ENCODE measurements around the gene B3GALT6.

The B3GALT6 gene

DNA sequence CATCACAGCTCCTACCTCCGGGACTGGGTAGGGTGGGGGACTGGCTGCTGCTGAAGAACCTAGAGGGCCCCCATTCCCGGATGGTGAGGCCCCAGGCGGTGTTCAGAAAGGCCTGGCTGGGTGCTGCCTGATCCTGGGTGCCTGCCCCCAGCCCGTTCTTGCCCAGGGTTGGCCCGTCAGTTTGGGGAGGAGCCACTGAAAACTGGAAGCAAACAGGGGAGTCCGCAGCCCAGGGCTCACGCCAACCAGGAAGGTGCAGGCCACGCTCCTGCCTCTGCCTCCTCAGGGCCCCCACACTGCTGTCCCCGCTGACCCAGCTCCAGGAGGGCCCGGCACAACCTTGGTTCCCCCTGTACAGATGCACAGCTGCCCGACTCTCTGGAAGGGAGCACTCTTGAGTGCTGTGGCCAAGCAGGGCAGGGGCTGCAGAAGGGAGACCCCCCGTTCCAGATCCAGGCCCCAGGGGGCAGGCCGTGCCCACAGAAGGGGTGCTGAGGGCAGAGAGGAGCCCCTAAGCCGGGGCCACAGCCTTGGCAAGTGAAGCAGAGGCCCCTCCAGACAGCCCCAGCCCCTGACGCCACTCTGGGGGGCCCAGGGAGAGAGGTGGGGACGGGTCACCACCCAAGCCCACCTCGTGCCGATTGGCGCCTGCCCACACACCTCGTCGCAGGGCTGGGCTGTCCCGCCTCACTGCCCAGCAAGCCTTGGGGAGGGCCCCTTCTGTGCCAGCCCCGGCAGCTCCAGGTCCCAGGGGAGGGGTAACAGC lies 9.0 kb downstream of the B3GALT6 start:
- DNase-seq (ENCODE audit: extremely low read depth, low read depth), result no peak
- TF ChIP-seq CTCF (IDR thresholded peaks at IDR 0.05; ENCODE audit: low read depth, low read length), result no peak

GRCh38 chr1:1241588-1242219 lies 9.7 kb downstream of the B3GALT6 start:
- DNase-seq (ENCODE audit: extremely low read depth, low read depth), result no peak
- TF ChIP-seq CTCF (IDR thresholded peaks at IDR 0.05; ENCODE audit: low read depth, low read length), result no peak

DNA sequence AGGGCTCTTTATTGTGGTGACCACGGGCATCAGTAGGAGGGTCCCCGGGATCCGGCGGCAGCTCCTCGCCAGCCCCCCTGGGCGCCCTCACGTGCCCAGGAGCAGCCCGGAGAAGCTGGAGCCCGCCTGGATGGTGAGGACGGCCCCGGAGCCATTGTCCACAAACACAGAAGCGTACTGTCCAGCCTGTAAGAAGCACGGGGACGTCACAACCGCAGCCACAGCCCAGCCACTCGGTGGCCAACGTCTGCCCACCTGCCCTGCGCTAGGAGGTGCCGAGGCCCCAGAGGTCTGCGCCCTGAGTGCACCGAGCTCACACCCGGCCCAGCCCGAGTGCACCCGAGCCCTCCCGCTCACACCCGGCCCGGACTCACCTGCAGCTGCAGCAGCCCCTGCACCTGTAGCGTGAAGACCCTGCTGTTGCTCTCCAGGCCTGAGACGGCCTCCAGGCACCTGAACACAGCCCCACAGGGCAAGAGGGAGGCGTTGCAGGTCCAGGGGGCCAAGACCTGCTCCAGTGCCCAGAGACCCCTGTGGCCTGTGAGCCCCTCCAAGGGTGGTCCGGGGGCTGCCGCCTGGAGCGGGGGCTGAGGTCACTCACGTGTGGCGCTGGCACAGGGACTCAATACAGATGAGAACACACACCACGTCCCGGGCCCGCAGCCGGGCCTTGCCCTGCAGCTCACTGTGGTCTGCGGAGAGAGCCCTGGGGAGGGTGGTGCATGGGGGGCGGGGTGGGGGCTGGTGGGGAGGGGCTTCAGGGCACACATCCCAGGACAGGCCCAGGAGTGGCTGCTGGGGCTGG lies 10.6 kb downstream of the B3GALT6 start:
- no peak for DNase-seq (ENCODE audit: extremely low read depth, low read depth)

DNA sequence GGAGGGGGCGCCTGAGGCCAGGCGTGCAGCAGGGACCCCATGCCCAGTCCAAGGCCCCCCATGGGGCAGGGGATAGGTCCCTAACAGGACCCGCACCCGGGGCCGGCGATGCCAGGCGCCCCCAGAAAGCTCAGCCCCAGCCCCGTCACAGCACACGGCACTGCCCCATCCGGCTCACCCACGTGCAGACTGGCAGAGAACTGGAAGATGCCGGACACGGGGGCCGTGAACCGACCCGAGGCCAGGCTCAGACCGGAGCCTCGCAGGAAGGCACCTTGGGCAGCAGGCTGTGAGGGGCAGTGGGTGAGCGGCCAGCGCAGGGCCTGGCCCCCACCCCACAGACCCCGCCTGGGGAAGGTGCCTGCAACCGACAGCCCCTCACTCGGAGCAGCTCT lies 11.2 kb downstream of the B3GALT6 start:
- no peak for DNase-seq (ENCODE audit: extremely low read depth, low read depth)
- no peak for TF ChIP-seq CTCF (IDR thresholded peaks at IDR 0.05; ENCODE audit: low read depth, low read length)

More for the DNA sequence above, 10.6 kb downstream of the B3GALT6 start:
- TF ChIP-seq CTCF (IDR thresholded peaks at IDR 0.05; ENCODE audit: low read depth, low read length), result no peak

DNA sequence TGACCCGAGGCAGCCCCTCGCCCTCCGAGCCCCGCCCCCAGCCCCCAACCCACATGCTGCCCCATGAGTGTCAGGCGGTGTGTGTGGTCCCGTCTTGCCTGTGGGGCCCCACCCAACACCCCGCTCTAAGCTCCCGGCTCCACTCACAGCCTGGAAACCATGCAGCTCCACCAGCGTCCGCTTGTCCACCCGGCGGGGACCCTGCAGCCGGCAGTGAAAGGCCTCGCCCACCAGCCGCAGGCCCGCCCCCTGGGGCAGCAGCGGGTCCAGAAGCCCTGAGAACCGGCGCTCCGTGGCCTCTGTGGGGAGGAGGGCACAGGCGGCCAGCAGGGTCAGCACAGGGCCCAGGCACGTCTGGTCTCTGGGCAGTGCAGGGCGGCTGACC lies 11.8 kb downstream of the B3GALT6 start:
- no peak for TF ChIP-seq CTCF (IDR thresholded peaks at IDR 0.05; ENCODE audit: low read depth, low read length)
- DNase-seq (ENCODE audit: extremely low read depth, low read depth), result no peak

DNA sequence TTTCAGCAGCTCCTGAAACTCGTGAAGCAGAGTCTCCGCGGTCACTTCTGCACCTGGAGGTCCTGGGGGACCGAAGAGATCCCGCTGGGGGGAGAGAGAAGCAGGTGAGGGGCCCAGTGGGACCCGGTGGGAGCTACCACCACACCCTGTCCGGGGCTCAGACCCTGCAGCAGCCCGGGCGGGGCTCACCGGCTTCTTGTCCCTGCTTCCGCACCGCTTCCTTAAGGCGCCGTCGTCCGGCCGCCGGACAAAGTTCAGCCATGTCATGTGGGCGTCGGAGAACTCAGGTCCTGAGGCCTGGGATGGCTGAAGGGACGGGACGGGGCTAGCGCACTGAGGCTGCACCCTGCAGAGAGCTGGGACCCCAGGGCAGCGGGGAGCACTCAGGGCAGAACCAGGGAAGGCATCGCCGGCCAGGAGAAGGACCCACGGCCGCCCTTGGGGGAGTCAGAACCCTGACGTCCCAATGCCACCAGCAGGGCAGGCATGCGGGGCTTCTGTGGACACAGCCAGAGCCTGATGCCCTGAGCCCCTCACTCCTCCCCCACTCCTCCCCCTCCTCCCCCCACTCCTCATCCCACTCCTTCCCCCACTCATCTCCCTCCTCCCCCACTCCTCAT lies 12.3 kb downstream of the B3GALT6 start:
- no peak for DNase-seq (ENCODE audit: extremely low read depth, low read depth)

More for the DNA sequence above, 12.3 kb downstream of the B3GALT6 start:
- no peak for TF ChIP-seq CTCF (IDR thresholded peaks at IDR 0.05; ENCODE audit: low read depth, low read length)

Measured in AG09319 (cell line).